Measurements from ENCODE around the gene SMIM38. TPM values are rescaled to one million over a fixed set of nuclear protein-coding genes. Genes with fewer than 3 reads are reported as not detected.

SMIM38 gene
- total and polyA plus RNA-seq, 2 of the 4 experiments (the other 2 are of a cell fraction), result under 0.01 to 0.05 TPM

DNA sequence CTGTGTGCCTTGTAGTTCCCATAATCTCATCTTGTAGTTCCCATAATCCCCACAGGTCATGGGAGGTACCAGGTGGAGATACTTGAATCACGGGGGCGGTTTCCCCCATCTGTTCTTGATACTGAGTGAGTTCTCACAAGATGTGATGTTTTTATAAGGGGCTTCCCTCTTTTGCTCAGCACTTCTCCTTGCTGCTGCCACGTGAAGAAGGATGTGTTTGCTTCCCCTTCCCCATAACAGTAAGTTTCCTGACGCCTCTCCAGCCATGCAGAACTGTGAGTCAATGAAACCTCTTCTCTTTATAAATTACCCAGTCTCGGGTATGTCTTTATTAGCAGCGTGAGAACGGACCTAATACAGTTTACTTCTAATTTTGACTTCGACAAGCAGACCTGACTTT is 14.0 kb upstream of the SMIM38 start:
- Histone ChIP-seq H3K23ac (ENCODE audit: low read depth, low read length) (no peak overlapping the region), H3K79me1 (ENCODE audit: low read depth in 1 of 2, low read length in 2 of 2) (no peaks in the 10 kb centered on the region), H4K20me1 (ENCODE audit: insufficient read depth, low read length) (no peaks in the 10 kb centered on the region), H3K9me3 (ENCODE audit: control insufficient read depth, insufficient read depth, low read length) (peaks cover 3% of the 10 kb centered on the region), H3K18ac (ENCODE audit: low read depth, low read length) (no peak overlapping the region), H4K8ac (ENCODE audit: low read depth in 2 of 2, low read length in 2 of 2) (no peak overlapping the region), H3K9me1 (ENCODE audit: insufficient read depth, low read length) (peaks cover 11% of the 10 kb centered on the region), H3K56ac (ENCODE audit: extremely low read depth, insufficient read depth, low read length) (no peak overlapping the region), H2AK5ac (ENCODE audit: low read depth, low read length) (no peak overlapping the region), H3K4me3 (ENCODE audit: insufficient read depth, low read depth, low read length) (no peak overlapping the region), H3K36me3 (ENCODE audit: control insufficient read depth, insufficient read depth, low read length) (no peaks in the 10 kb centered on the region), H3K14ac (replicated peaks; ENCODE audit: low read depth, low read length) (no peak overlapping the region), H3K4me2 (ENCODE audit: low read depth, low read length) (no peak overlapping the region), H3K9ac (ENCODE audit: low read depth, low read length) (no peak overlapping the region), H4K91ac (ENCODE audit: insufficient read depth, low read depth, low read length) (no peak overlapping the region), H2BK120ac (ENCODE audit: low read depth, low read length) (no peak overlapping the region), H3K4ac (ENCODE audit: low read depth, low read length) (no peak overlapping the region), H3K27ac (ENCODE audit: insufficient read depth, low read length) (no peak overlapping the region), H2AK9ac (replicated peaks; ENCODE audit: low read depth, low read length, poor library complexity) (no peak overlapping the region), H3K4me1 (ENCODE audit: control insufficient read depth, insufficient read depth, low read length) (peaks cover 13% of the 10 kb centered on the region), H2BK5ac (ENCODE audit: low read depth, low read length, poor library complexity, severe bottlenecking) (no peak overlapping the region), H2BK20ac (ENCODE audit: low read depth, low read length) (no peak overlapping the region), H3K27me3 (ENCODE audit: control insufficient read depth, insufficient read depth, low read length) (no peaks in the 10 kb centered on the region), H2AFZ (replicated peaks; ENCODE audit: low read length, poor library complexity) (no peak overlapping the region), H4K5ac (ENCODE audit: low read depth, low read length) (no peak overlapping the region), H2BK15ac (ENCODE audit: low read depth, low read length) (no peak overlapping the region)
- ChIA-PET CTCF (no interaction called here), POLR2A (ENCODE audit: unreplicated experiment) (no interaction called here)
- intact Hi-C loops (cut with micrococcal nuclease), result no loop called here
- no TSS peak for BruUV-seq (replicated peaks)
- no peak for ATAC-seq (ENCODE audit: low read depth)
- dilution Hi-C loops (cut with HindIII; ENCODE audit: low sequenced_read_pairs, unreplicated experiment), result no loop called here
- TF ChIP-seq, protein P1, sequence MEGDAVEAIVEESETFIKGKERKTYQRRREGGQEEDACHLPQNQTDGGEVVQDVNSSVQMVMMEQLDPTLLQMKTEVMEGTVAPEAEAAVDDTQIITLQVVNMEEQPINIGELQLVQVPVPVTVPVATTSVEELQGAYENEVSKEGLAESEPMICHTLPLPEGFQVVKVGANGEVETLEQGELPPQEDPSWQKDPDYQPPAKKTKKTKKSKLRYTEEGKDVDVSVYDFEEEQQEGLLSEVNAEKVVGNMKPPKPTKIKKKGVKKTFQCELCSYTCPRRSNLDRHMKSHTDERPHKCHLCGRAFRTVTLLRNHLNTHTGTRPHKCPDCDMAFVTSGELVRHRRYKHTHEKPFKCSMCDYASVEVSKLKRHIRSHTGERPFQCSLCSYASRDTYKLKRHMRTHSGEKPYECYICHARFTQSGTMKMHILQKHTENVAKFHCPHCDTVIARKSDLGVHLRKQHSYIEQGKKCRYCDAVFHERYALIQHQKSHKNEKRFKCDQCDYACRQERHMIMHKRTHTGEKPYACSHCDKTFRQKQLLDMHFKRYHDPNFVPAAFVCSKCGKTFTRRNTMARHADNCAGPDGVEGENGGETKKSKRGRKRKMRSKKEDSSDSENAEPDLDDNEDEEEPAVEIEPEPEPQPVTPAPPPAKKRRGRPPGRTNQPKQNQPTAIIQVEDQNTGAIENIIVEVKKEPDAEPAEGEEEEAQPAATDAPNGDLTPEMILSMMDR (conservative IDR thresholded peaks at IDR 0.05; ENCODE audit: low read depth, low read length), result no peak
- no peak for TF ChIP-seq BHLHE40 (IDR thresholded peaks at IDR 0.05; ENCODE audit: low read depth, low read length)
- no peak for TF ChIP-seq MXI1 (IDR thresholded peaks at IDR 0.05; ENCODE audit: borderline replicate concordance, low read depth, low read length)
- TF ChIP-seq MAZ (IDR thresholded peaks at IDR 0.05; ENCODE audit: borderline replicate concordance, low read depth, low read length), result no peak
- TF ChIP-seq, protein P2, sequence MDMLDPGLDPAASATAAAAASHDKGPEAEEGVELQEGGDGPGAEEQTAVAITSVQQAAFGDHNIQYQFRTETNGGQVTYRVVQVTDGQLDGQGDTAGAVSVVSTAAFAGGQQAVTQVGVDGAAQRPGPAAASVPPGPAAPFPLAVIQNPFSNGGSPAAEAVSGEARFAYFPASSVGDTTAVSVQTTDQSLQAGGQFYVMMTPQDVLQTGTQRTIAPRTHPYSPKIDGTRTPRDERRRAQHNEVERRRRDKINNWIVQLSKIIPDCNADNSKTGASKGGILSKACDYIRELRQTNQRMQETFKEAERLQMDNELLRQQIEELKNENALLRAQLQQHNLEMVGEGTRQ (IDR thresholded peaks at IDR 0.05; ENCODE audit: low read depth, low read length), result no peak
- TF ChIP-seq CHD1 (IDR thresholded peaks at IDR 0.05; ENCODE audit: low read depth, low read length), result no peak
- no CpG with 5 or more reads among the region's 8 CpGs for WGBS, 2 experiments (ENCODE audit: extremely low coverage in 2 of 2, insufficient read length in 1 of 2)
- peak; percentile 8 for DNase-seq
- in situ Hi-C loops (cut with MboI; ENCODE audit: low sequenced_read_pairs), result no loop called here

Measured in IMR-90 (cell line).